K562 (cell line): Measurements from ENCODE around the gene MON1A.

Source experiments
- TF ChIP-seq, protein P1 (sequence below): sonication (generic); formaldehyde crosslinking; IDR thresholded peaks from 2 replicates; pipeline ENCODE4 v1.8.1; 2023; ENCODE audit warnings: mild to moderate bottlenecking, missing genetic modification reagents
- TF ChIP-seq, protein P2 (sequence below), 2 experiments: fragments of 450-650 bp; IDR thresholded peaks; 2 replicates each; pipeline ENCODE4 v1.6.1; 2016

DNA sequence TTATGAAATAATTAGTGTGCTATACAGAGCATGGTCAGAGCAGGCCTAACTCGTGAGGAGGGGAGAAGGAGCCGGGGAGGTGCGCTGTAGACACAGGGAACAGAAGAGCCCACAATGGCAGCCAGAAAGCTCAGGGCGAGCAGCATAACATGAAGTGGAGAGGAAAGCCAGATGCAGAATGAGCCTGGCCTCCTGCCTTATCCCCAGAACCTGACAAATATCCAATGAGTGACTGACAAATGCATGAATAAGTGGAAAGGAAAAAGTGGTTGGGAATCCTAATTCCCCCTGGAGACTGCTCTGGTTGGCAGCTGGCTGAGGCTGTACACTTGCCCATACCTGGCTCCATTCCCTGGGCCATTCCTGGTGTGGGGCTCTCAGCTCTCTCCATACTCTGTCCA is 16.7 kb downstream of the MON1A start:
- TF ChIP-seq, protein P1, sequence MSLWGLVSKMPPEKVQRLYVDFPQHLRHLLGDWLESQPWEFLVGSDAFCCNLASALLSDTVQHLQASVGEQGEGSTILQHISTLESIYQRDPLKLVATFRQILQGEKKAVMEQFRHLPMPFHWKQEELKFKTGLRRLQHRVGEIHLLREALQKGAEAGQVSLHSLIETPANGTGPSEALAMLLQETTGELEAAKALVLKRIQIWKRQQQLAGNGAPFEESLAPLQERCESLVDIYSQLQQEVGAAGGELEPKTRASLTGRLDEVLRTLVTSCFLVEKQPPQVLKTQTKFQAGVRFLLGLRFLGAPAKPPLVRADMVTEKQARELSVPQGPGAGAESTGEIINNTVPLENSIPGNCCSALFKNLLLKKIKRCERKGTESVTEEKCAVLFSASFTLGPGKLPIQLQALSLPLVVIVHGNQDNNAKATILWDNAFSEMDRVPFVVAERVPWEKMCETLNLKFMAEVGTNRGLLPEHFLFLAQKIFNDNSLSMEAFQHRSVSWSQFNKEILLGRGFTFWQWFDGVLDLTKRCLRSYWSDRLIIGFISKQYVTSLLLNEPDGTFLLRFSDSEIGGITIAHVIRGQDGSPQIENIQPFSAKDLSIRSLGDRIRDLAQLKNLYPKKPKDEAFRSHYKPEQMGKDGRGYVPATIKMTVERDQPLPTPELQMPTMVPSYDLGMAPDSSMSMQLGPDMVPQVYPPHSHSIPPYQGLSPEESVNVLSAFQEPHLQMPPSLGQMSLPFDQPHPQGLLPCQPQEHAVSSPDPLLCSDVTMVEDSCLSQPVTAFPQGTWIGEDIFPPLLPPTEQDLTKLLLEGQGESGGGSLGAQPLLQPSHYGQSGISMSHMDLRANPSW (CRISPR knock-in tag): no peak
- TF ChIP-seq, protein P2, sequence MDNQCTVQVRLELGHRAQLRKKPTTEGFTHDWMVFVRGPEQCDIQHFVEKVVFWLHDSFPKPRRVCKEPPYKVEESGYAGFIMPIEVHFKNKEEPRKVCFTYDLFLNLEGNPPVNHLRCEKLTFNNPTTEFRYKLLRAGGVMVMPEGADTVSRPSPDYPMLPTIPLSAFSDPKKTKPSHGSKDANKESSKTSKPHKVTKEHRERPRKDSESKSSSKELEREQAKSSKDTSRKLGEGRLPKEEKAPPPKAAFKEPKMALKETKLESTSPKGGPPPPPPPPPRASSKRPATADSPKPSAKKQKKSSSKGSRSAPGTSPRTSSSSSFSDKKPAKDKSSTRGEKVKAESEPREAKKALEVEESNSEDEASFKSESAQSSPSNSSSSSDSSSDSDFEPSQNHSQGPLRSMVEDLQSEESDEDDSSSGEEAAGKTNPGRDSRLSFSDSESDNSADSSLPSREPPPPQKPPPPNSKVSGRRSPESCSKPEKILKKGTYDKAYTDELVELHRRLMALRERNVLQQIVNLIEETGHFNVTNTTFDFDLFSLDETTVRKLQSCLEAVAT (IDR thresholded peaks at IDR 0.05): no peak
